ENCODE data around the gene PPM1L. TPM values are rescaled to one million over a fixed set of nuclear protein-coding genes. Genes with fewer than 3 reads are reported as not detected.

The PPM1L gene
- total RNA-seq, 1 experiment from 2014 or later: 10.6 TPM

- POLR2A ChIA-PET (ENCODE audit: low non-redundant PET): no interaction called here
- DNase-seq (ENCODE audit: low spot score): no peak
- intact Hi-C loops (cut with micrococcal nuclease; ENCODE audit: unreplicated experiment): no loop called here
- no TSS peak for BruUV-seq (replicated peaks)
- CTCF ChIA-PET: no interaction called here
- H3K27ac ChIP-seq (ENCODE audit: low read depth, low read length, poor library complexity, severe bottlenecking): no peak overlapping the region
- H3K27me3 ChIP-seq (replicated peaks; ENCODE audit: insufficient read depth, low read depth, low read length, poor library complexity): no peaks in the 10 kb centered on the region
- no peaks in the 10 kb centered on the region for H3K4me1 ChIP-seq (ENCODE audit: insufficient read depth, low read length, poor library complexity, severe bottlenecking)
- no peaks in the 10 kb centered on the region for H3K9me3 ChIP-seq (ENCODE audit: low read depth, low read length, poor library complexity, severe bottlenecking)
- no peaks in the 10 kb centered on the region for H3K36me3 ChIP-seq (ENCODE audit: insufficient read depth, low read length, poor library complexity, severe bottlenecking)
- TF ChIP-seq, protein P1, sequence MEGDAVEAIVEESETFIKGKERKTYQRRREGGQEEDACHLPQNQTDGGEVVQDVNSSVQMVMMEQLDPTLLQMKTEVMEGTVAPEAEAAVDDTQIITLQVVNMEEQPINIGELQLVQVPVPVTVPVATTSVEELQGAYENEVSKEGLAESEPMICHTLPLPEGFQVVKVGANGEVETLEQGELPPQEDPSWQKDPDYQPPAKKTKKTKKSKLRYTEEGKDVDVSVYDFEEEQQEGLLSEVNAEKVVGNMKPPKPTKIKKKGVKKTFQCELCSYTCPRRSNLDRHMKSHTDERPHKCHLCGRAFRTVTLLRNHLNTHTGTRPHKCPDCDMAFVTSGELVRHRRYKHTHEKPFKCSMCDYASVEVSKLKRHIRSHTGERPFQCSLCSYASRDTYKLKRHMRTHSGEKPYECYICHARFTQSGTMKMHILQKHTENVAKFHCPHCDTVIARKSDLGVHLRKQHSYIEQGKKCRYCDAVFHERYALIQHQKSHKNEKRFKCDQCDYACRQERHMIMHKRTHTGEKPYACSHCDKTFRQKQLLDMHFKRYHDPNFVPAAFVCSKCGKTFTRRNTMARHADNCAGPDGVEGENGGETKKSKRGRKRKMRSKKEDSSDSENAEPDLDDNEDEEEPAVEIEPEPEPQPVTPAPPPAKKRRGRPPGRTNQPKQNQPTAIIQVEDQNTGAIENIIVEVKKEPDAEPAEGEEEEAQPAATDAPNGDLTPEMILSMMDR (conservative IDR thresholded peaks at IDR 0.05; ENCODE audit: low read depth, low read length): no peak
- no peak for TF ChIP-seq EZH2 (IDR thresholded peaks at IDR 0.05; ENCODE audit: borderline replicate concordance, low read depth, low read length, poor library complexity, severe bottlenecking)
- no peak overlapping the region for H3K4me3 ChIP-seq (ENCODE audit: low read depth, low read length, poor library complexity, severe bottlenecking)
These were observed 294.9 kb downstream of the PPM1L start for GRCh38 chr3:161050935-161051334.

GRCh38 chr3:161051856-161052255 lies 295.8 kb downstream of the PPM1L start:
- Histone ChIP-seq H3K4me1 (ENCODE audit: insufficient read depth, low read length, poor library complexity, severe bottlenecking) (no peaks in the 10 kb centered on the region), H3K4me3 (ENCODE audit: low read depth, low read length, poor library complexity, severe bottlenecking) (no peak overlapping the region), H3K9me3 (ENCODE audit: low read depth, low read length, poor library complexity, severe bottlenecking) (no peaks in the 10 kb centered on the region), H3K27ac (ENCODE audit: low read depth, low read length, poor library complexity, severe bottlenecking) (no peak overlapping the region), H3K27me3 (replicated peaks; ENCODE audit: insufficient read depth, low read depth, low read length, poor library complexity) (no peaks in the 10 kb centered on the region), H3K36me3 (ENCODE audit: insufficient read depth, low read length, poor library complexity, severe bottlenecking) (no peaks in the 10 kb centered on the region)
- CTCF ChIA-PET: no interaction called here
- no peak for DNase-seq (ENCODE audit: low spot score)
- POLR2A ChIA-PET (ENCODE audit: low non-redundant PET): no interaction called here
- TF ChIP-seq, protein P1 (conservative IDR thresholded peaks at IDR 0.05; ENCODE audit: low read depth, low read length): no peak
- TF ChIP-seq EZH2 (IDR thresholded peaks at IDR 0.05; ENCODE audit: borderline replicate concordance, low read depth, low read length, poor library complexity, severe bottlenecking): no peak
- no TSS peak for BruUV-seq (replicated peaks)
- intact Hi-C loops (cut with micrococcal nuclease; ENCODE audit: unreplicated experiment): no loop called here

- intact Hi-C loops (cut with micrococcal nuclease; ENCODE audit: unreplicated experiment): no loop called here
- Histone ChIP-seq H3K27ac (ENCODE audit: low read depth, low read length, poor library complexity, severe bottlenecking) (no peak overlapping the region), H3K4me1 (ENCODE audit: insufficient read depth, low read length, poor library complexity, severe bottlenecking) (no peaks in the 10 kb centered on the region), H3K9me3 (ENCODE audit: low read depth, low read length, poor library complexity, severe bottlenecking) (no peaks in the 10 kb centered on the region), H3K36me3 (ENCODE audit: insufficient read depth, low read length, poor library complexity, severe bottlenecking) (no peaks in the 10 kb centered on the region), H3K4me3 (ENCODE audit: low read depth, low read length, poor library complexity, severe bottlenecking) (no peak overlapping the region), H3K27me3 (replicated peaks; ENCODE audit: insufficient read depth, low read depth, low read length, poor library complexity) (no peaks in the 10 kb centered on the region)
- TF ChIP-seq EZH2 (IDR thresholded peaks at IDR 0.05; ENCODE audit: borderline replicate concordance, low read depth, low read length, poor library complexity, severe bottlenecking): no peak
- TF ChIP-seq, protein P1 (conservative IDR thresholded peaks at IDR 0.05; ENCODE audit: low read depth, low read length): no peak
- no peak for DNase-seq (ENCODE audit: low spot score)
- ChIA-PET CTCF (no interaction called here), POLR2A (ENCODE audit: low non-redundant PET) (no interaction called here)
- no TSS peak for BruUV-seq (replicated peaks)
These were observed 299.0 kb downstream of the PPM1L start for GRCh38 chr3:161054860-161055604.
